HepG2 (cell line): ENCODE data around the gene RNF123. TPM values are rescaled to one million over a fixed set of nuclear protein-coding genes. Genes with fewer than 3 reads are reported as not detected.
A peak's percentile ranks its signal among the peaks of the same experiment; 100 is the strongest.

Experiments used
- CSRNP2 ChIP-seq: sonication (generic); formaldehyde crosslinking; conservative IDR thresholded peaks from 2 replicates; pipeline ENCODE4 v1.8.0; 2022; ENCODE audit warnings: low read depth, missing genetic modification reagents
- HDAC2 ChIP-seq: sonication (generic); formaldehyde crosslinking; IDR thresholded peaks from 2 replicates; pipeline ENCODE4 v1.4.0; 2020; ENCODE audit warnings: missing genetic modification reagents
- MLLT10 ChIP-seq: sonication (generic); formaldehyde crosslinking; IDR thresholded peaks from 2 replicates; pipeline ENCODE4 v1.4.0; 2020; ENCODE audit warnings: missing genetic modification reagents
- SPEN ChIP-seq: sonication (generic); formaldehyde crosslinking; IDR thresholded peaks from 2 replicates; pipeline ENCODE4 v1.5.1; 2020; ENCODE audit warnings: low read depth, mild to moderate bottlenecking, missing genetic modification reagents
- STAG1 ChIP-seq: sonication (generic); formaldehyde crosslinking; IDR thresholded peaks from 2 replicates; pipeline ENCODE4 v1.4.0; 2020; ENCODE audit warnings: missing genetic modification reagents
- THRA ChIP-seq: sonication (generic); formaldehyde crosslinking; IDR thresholded peaks from 2 replicates; pipeline ENCODE4 v1.4.0; 2020; ENCODE audit warnings: missing genetic modification reagents, borderline replicate concordance
- TIGD3 ChIP-seq: sonication (generic); formaldehyde crosslinking; IDR thresholded peaks from 2 replicates; pipeline ENCODE4 v1.5.1; 2020; ENCODE audit warnings: mild to moderate bottlenecking, missing genetic modification reagents, borderline replicate concordance
- ZNF318 ChIP-seq: sonication (generic); formaldehyde crosslinking; IDR thresholded peaks from 2 replicates; pipeline ENCODE4 v1.4.0; 2020; ENCODE audit warnings: mild to moderate bottlenecking, missing genetic modification reagents
- ZNF564 ChIP-seq: sonication (generic); formaldehyde crosslinking; IDR thresholded peaks from 2 replicates; pipeline ENCODE4 v1.8.1; 2023; ENCODE audit warnings: mild to moderate bottlenecking, missing genetic modification reagents
- ZNF749 ChIP-seq: sonication (generic); formaldehyde crosslinking; IDR thresholded peaks from 2 replicates; pipeline ENCODE4 v1.8.0; 2022; ENCODE audit warnings: mild to moderate bottlenecking, missing genetic modification reagents, moderate library complexity, borderline replicate concordance
- polyA plus RNA-seq, 8 experiments: library from polyadenylated mRNA; depleted of rRNA in 3 of 8; stranded (reverse) in 7 of 8; unstranded in 1 of 8; fragments of >200 nt; fragmentation: Illumina TruSeq in 4 of 8; extraction: Trizol in 4 of 8; gene quantifications; 2 replicates each; pipeline versions ENCODE4 v1.2.1 to v1.2.3, GENCODE V29; 2011 to 2016; ENCODE audit warnings: low read depth in 4 of 8, missing spikeins in 1 of 8, mixed read lengths in 1 of 8; ENCODE audit not compliant: insufficient read depth in 1 of 8
- total RNA-seq, 5 experiments: library from RNA; depleted of rRNA; stranded (reverse); fragments of >200 nt; fragmentation: Illumina TruSeq; extraction: Trizol; gene quantifications; 2 replicates each; pipeline ENCODE4 v1.2.3, GENCODE V29; 2016; ENCODE audit warnings: low read depth in 1 of 5
- TF ChIP-seq, protein P1 (sequence below): sonication (generic); formaldehyde crosslinking; IDR thresholded peaks from 2 replicates; pipeline ENCODE4 v1.4.0; 2020; ENCODE audit warnings: mild to moderate bottlenecking, missing genetic modification reagents

Gene RNF123
- total and polyA plus RNA-seq, 2 of the 13 experiments (the other 11 are each of a cell fraction or from before 2014, with no cell fraction given), result 29.9 to 82.2 TPM

GRCh38 chr3:49673715-49674496, 15.5 kb upstream of the RNF123 start, which contains the start of gene APEH (continued):
- no peak for TF ChIP-seq CSRNP2 (CRISPR knock-in tag)
- TF ChIP-seq ZNF564 (CRISPR knock-in tag), result 0 out of 2 replicates have a peak, but pooled peaks have one; percentile 6
- TF ChIP-seq ZNF749 (CRISPR knock-in tag), result 0 out of 2 replicates have a peak, but pooled peaks have one; percentile 41
- no peak for TF ChIP-seq ZNF318 (CRISPR knock-in tag)
- TF ChIP-seq HDAC2 (CRISPR knock-in tag), result no peak; the same call in none of the 2 replicates
- 0 out of 2 replicates have a peak, but pooled peaks have one; percentile 7 for TF ChIP-seq THRA (CRISPR knock-in tag)
- no peak for TF ChIP-seq STAG1 (CRISPR knock-in tag)
- peak; percentile 36; the same call in 1 of the 2 replicates for TF ChIP-seq SPEN (CRISPR knock-in tag)
- TF ChIP-seq, protein P1, sequence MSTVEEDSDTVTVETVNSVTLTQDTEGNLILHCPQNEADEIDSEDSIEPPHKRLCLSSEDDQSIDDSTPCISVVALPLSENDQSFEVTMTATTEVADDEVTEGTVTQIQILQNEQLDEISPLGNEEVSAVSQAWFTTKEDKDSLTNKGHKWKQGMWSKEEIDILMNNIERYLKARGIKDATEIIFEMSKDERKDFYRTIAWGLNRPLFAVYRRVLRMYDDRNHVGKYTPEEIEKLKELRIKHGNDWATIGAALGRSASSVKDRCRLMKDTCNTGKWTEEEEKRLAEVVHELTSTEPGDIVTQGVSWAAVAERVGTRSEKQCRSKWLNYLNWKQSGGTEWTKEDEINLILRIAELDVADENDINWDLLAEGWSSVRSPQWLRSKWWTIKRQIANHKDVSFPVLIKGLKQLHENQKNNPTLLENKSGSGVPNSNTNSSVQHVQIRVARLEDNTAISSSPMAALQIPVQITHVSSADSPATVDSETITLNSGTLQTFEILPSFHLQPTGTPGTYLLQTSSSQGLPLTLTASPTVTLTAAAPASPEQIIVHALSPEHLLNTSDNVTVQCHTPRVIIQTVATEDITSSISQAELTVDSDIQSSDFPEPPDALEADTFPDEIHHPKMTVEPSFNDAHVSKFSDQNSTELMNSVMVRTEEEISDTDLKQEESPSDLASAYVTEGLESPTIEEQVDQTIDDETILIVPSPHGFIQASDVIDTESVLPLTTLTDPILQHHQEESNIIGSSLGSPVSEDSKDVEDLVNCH (CRISPR knock-in tag), result no peak
- no peak for TF ChIP-seq TIGD3 (CRISPR knock-in tag)
- no peak for TF ChIP-seq MLLT10
